K562 (cell line): ENCODE measurements around the gene PTCHD4. TPM values are rescaled to one million over a fixed set of nuclear protein-coding genes. Genes with fewer than 3 reads are reported as not detected.

Experiments
- ATAC-seq: fragments of 200-7000 bp; cut with Tn5 transposase; 3 replicates; pipeline ENCODE4 v1.9.1; 2020; ENCODE audit warnings: moderate library complexity
- BruUV-seq: library from RNA; stranded (reverse); fragments of 400-500 nt; replicated peaks from 2 replicates; lab custom pipeline; 2021; lab: Mats Ljungman, UMichigan
- CTCF ChIA-PET: fragments of 300-600 bp; formaldehyde crosslinking; extraction: SDS; loops from one replicate; lab custom pipeline; 2021; ENCODE audit warnings: low intra/inter-chr PET ratio; lab: Yijun Ruan, JAX
- POLR2A ChIA-PET: fragments of 300-600, 350-650 bp; sonication (Branson Sonifier 250); formaldehyde crosslinking; extraction: SDS; loops from one replicate; lab custom pipeline; 2021; ENCODE audit warnings: antibody characterized with exemption, inconsistent platforms; lab: Yijun Ruan, JAX
- DNase-seq, 4 experiments: peaks; one replicate each; pipeline versions ENCODE4 v3.0.0 to v3.0.0-alpha.2; 2011 to 2018; ENCODE audit warnings: low spot score in 3 of 4, mixed read lengths in 3 of 4; ENCODE audit errors: extremely low read depth in 1 of 4
- FAIRE-seq: peaks from 2 replicates; lab custom pipeline; 2011; peaks lifted over from hg19 to GRCh38; lab: Jason Lieb, UNC
- H2AFZ ChIP-seq: 2 replicates; pipeline ENCODE4 v1.6.0; 2011; ENCODE audit warnings: low read depth, low read length, control low read depth, inconsistent platforms
- H3K27ac ChIP-seq: fragments of 200-600 bp; 3 replicates; pipeline ENCODE4 v1.8.0; 2011; ENCODE audit warnings: low read depth, mild to moderate bottlenecking, control low read depth, inconsistent platforms, low read length, moderate library complexity, mixed read lengths; ENCODE audit errors: extremely low read depth
- H3K27me3 ChIP-seq, 2 experiments: fragments of 300-600 bp in 1 of 2; 2 replicates in 1 of 2; 3 replicates in 1 of 2; pipeline versions ENCODE4 v1.6.0 to v1.8.0; 2011; ENCODE audit warnings: inconsistent platforms in 2 of 2, low read length in 2 of 2, mild to moderate bottlenecking in 1 of 2, mixed read lengths in 1 of 2, moderate library complexity in 1 of 2; ENCODE audit not compliant: control insufficient read depth in 2 of 2, insufficient read depth in 2 of 2
- H3K36me3 ChIP-seq: fragments of 300-600 bp; 3 replicates; pipeline ENCODE4 v1.8.0; 2011; ENCODE audit warnings: mild to moderate bottlenecking, low read length, inconsistent platforms; ENCODE audit not compliant: control insufficient read depth, insufficient read depth
- H3K4me1 ChIP-seq, 2 experiments: fragments of 200-600 bp in 1 of 2; replicated peaks in 1 of 2; 2 replicates in 1 of 2; 3 replicates in 1 of 2; pipeline versions ENCODE4 v1.5.1 to v1.8.0; 2011; ENCODE audit warnings: inconsistent platforms in 2 of 2, low read length in 2 of 2, mild to moderate bottlenecking in 1 of 2, mixed read lengths in 1 of 2, moderate library complexity in 1 of 2; ENCODE audit not compliant: control insufficient read depth in 2 of 2, insufficient read depth in 2 of 2
- H3K4me2 ChIP-seq: 2 replicates; pipeline ENCODE4 v1.6.1; 2011; ENCODE audit warnings: low read length, control low read depth, inconsistent platforms, mixed read lengths; ENCODE audit not compliant: insufficient read depth
- H3K4me3 ChIP-seq: fragments of 200-600 bp; sonication (generic), shearing (Covaris generic); 2 replicates; pipeline ENCODE4 v1.5.1; 2016; ENCODE audit warnings: control low read depth, inconsistent platforms
- H3K79me2 ChIP-seq: fragments of 200-600 bp; 3 replicates; pipeline ENCODE4 v1.8.0; 2011; ENCODE audit warnings: low read length, inconsistent platforms; ENCODE audit not compliant: control insufficient read depth, insufficient read depth
- H3K9ac ChIP-seq, 2 experiments: 2 replicates each; pipeline versions ENCODE4 v1.6.0 to v1.6.1; 2011; ENCODE audit warnings: low read depth in 2 of 2, low read length in 2 of 2, control low read depth in 1 of 2, inconsistent platforms in 1 of 2, mild to moderate bottlenecking in 1 of 2, mixed read lengths in 1 of 2; ENCODE audit not compliant: insufficient read depth in 1 of 2
- H3K9me1 ChIP-seq: one replicate; pipeline ENCODE4 v1.6.0; 2011; ENCODE audit warnings: inconsistent platforms, mild to moderate bottlenecking, low read length, moderate library complexity; ENCODE audit not compliant: control insufficient read depth, insufficient read depth
- H3K9me3 ChIP-seq: replicated peaks from 2 replicates; pipeline ENCODE4 v1.5.1; 2011; ENCODE audit warnings: low read depth, low read length, inconsistent platforms; ENCODE audit not compliant: control insufficient read depth, insufficient read depth
- H4K20me1 ChIP-seq: replicated peaks from 2 replicates; pipeline ENCODE4 v1.6.1; 2011; ENCODE audit warnings: low read length, inconsistent platforms, mixed read lengths; ENCODE audit not compliant: control insufficient read depth, insufficient read depth
- DIDO1 ChIP-seq: fragments of 450-650 bp; IDR thresholded peaks from 2 replicates; pipeline ENCODE4 v1.6.1; 2016; ENCODE audit warnings: low read depth, missing biosample characterization, missing genetic modification characterization
- EGR1 ChIP-seq: fragments of 450-650 bp; conservative IDR thresholded peaks from 2 replicates; pipeline ENCODE4 v1.6.1; 2017; ENCODE audit warnings: mild to moderate bottlenecking
- FOXK1 ChIP-seq: sonication (generic); formaldehyde crosslinking; IDR thresholded peaks from 2 replicates; pipeline ENCODE4 v1.8.0; 2022; ENCODE audit warnings: missing genetic modification reagents, mild to moderate bottlenecking, borderline replicate concordance
- HCFC1 ChIP-seq: IDR thresholded peaks from 2 replicates; pipeline ENCODE4 v1.6.1; 2012; ENCODE audit warnings: low read depth, low read length, improper control_type of control experiment
- KLF10 ChIP-seq: fragments of 250-450 bp; sonication (Bioruptor Pico); IDR thresholded peaks from 2 replicates; pipeline ENCODE4 v1.6.1; 2021; ENCODE audit warnings: matching md5 sums
- LARP7 ChIP-seq: fragments of 450-650 bp; IDR thresholded peaks from 2 replicates; pipeline ENCODE4 v1.6.1; 2016
- MTA3 ChIP-seq: fragments of 450-650 bp; formaldehyde crosslinking; IDR thresholded peaks from 2 replicates; pipeline ENCODE4 v1.6.1; 2017; ENCODE audit warnings: mild to moderate bottlenecking, borderline replicate concordance
- NCOA2 ChIP-seq, 2 experiments: fragments of 450-650 bp; IDR thresholded peaks; 2 replicates each; pipeline ENCODE4 v1.6.1; 2018; ENCODE audit warnings: mild to moderate bottlenecking in 2 of 2, moderate library complexity in 1 of 2; ENCODE audit not compliant: partially characterized antibody in 2 of 2
- NFRKB ChIP-seq: fragments of 450-650 bp; IDR thresholded peaks from 2 replicates; pipeline ENCODE4 v1.6.1; 2016; ENCODE audit warnings: low read depth
- POLR2G ChIP-seq: fragments of 200-400 bp; formaldehyde crosslinking; IDR thresholded peaks from 2 replicates; pipeline ENCODE4 v1.6.1; 2017; ENCODE audit warnings: low read depth, mild to moderate bottlenecking, antibody characterized with exemption, low read length, moderate library complexity
- RFX1 ChIP-seq: fragments of 450-650 bp; IDR thresholded peaks from 2 replicates; pipeline ENCODE4 v1.6.1; 2016; ENCODE audit warnings: mild to moderate bottlenecking, moderate library complexity
- TCF7 ChIP-seq: sonication (generic); IDR thresholded peaks from 2 replicates; pipeline ENCODE4 v1.6.1; 2016; ENCODE audit warnings: antibody characterized with exemption, borderline replicate concordance
- ZNF830 ChIP-seq: fragments of 250-450 bp; sonication (Bioruptor Pico); IDR thresholded peaks from 2 replicates; pipeline ENCODE4 v1.5.0; 2021; ENCODE audit warnings: mild to moderate bottlenecking
- WGBS: fragments of 100-300 bp; shearing (Covaris generic); methylation state at CpG from one replicate; pipeline ENCODE4 v1.1.6; 2016; ENCODE audit warnings: low coverage, mixed read lengths; ENCODE audit not compliant: insufficient coverage; ENCODE audit errors: missing lambda C conversion rate; 5-methylcytosine and 5-hydroxymethylcytosine counted together
- in situ Hi-C: fragments of 300-500 bp; cut with MboI; formaldehyde crosslinking; loops from 4 replicates; pipeline ENCODE4 v1.15.0; 2018; ENCODE audit warnings: inconsistent platforms, mixed read lengths
- intact Hi-C: fragments of 100-400 bp; cut with micrococcal nuclease; formaldehyde crosslinking; loops from 2 replicates; pipeline ENCODE4 v1.14.2; 2022
- polyA plus RNA-seq, 8 experiments: library from polyadenylated mRNA; depleted of rRNA in 4 of 8; stranded (reverse) in 5 of 8; unstranded in 3 of 8; fragments of >200 nt; fragmentation: Nextera tagmentation in 2 of 8; fragmentation: Illumina TruSeq in 1 of 8; extraction: Ambion mirVana in 2 of 8; extraction: Trizol in 1 of 8; gene quantifications; 2 replicates each; pipeline versions ENCODE4 v1.2.1 to v1.2.3, GENCODE V29; 2011 to 2014; ENCODE audit warnings: inconsistent platforms in 1 of 8, missing spikeins in 1 of 8
- total RNA-seq, 7 experiments: library from RNA; depleted of rRNA in 6 of 7; stranded (reverse); fragments of >200 nt in 6 of 7; fragmentation: Illumina TruSeq in 2 of 7; extraction: Trizol in 2 of 7; gene quantifications; 2 replicates each; pipeline versions ENCODE4 v1.2.1 to v1.2.3, GENCODE V29; 2011 to 2021; ENCODE audit warnings: low replicate concordance in 1 of 7
- TF ChIP-seq, protein P1 (sequence below): fragments of 200-400 bp; formaldehyde crosslinking; IDR thresholded peaks from 2 replicates; pipeline ENCODE4 v1.6.1; 2017; ENCODE audit warnings: mild to moderate bottlenecking, low read depth, low read length, moderate library complexity
- TF ChIP-seq, protein P2 (sequence below): fragments of 250-450 bp; sonication (Bioruptor Pico); IDR thresholded peaks from 2 replicates; pipeline ENCODE4 v1.4.0; 2020; ENCODE audit warnings: borderline replicate concordance
- TF ChIP-seq, protein P3 (sequence below): IDR thresholded peaks from 2 replicates; pipeline ENCODE4 v1.6.1; 2011; ENCODE audit warnings: borderline replicate concordance, low read depth, mild to moderate bottlenecking, moderate library complexity, low read length; ENCODE audit not compliant: insufficient read depth, poor library complexity, severe bottlenecking

Gene PTCHD4
- total and polyA plus RNA-seq, 9 of the 15 experiments (the other 6 are each of a cell fraction or from before 2014, with no cell fraction given), result not detected

DNA sequence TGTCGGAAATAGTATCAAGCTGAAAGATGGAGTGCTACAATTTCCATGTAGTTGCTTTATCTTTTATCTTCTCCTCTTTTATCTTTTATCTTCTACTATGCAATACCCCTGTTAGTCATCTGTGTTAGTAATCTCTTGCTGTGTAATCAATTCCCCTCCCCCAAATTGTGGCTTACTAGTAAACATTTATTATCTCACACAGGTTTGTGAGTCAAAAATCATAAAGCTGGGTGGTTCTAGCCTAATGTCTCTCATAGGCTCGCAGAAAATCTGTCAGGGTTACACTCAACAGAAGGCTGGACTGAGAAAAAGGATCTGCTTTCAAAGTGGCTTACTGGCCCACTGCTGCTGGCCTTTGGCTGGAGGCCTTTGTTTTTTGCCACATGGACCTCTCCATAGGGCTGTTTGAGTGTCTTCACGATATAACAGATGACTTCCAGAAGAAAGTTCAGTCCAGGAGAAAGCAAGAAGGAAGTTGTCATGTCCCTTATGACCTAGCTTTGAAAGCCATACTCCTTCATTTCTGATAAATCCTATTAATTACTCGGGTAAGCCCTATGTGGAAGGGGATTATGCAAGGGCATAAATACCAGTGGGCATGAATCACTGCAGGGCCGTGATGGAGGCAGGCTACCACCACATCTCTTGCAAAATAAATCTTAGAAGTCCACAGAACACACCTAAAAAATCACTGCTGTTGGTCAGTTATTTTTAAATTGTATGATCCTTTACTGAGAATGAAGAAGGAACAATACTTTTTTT lies 24.5 kb upstream of the PTCHD4 start:
- POLR2A ChIA-PET, result no interaction called here
- Histone ChIP-seq H3K9me3 (no peaks in the 10 kb centered on the region), H3K36me3 (no peaks in the 10 kb centered on the region), H3K4me3 (no peak overlapping the region)
- TF ChIP-seq LARP7, result no peak
- TF ChIP-seq ZNF830 (CRISPR knock-in tag), result no peak
- TF ChIP-seq KLF10, result no peak
- no peak for TF ChIP-seq NCOA2 (IDR thresholded peaks at IDR 0.05; ENCODE audit: partially characterized antibody in 2 of 2)
- no peak for TF ChIP-seq FOXK1 (CRISPR knock-in tag)
- no peak for TF ChIP-seq NFRKB
- TF ChIP-seq DIDO1 (tag), result no peak
- TF ChIP-seq RFX1, result no peak
- no peak for TF ChIP-seq EGR1
- TF ChIP-seq, protein P1, sequence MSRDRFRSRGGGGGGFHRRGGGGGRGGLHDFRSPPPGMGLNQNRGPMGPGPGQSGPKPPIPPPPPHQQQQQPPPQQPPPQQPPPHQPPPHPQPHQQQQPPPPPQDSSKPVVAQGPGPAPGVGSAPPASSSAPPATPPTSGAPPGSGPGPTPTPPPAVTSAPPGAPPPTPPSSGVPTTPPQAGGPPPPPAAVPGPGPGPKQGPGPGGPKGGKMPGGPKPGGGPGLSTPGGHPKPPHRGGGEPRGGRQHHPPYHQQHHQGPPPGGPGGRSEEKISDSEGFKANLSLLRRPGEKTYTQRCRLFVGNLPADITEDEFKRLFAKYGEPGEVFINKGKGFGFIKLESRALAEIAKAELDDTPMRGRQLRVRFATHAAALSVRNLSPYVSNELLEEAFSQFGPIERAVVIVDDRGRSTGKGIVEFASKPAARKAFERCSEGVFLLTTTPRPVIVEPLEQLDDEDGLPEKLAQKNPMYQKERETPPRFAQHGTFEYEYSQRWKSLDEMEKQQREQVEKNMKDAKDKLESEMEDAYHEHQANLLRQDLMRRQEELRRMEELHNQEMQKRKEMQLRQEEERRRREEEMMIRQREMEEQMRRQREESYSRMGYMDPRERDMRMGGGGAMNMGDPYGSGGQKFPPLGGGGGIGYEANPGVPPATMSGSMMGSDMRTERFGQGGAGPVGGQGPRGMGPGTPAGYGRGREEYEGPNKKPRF, result no peak
- no peak for TF ChIP-seq TCF7
- TF ChIP-seq MTA3, result no peak
- TF ChIP-seq HCFC1, result no peak
- TF ChIP-seq, protein P2, sequence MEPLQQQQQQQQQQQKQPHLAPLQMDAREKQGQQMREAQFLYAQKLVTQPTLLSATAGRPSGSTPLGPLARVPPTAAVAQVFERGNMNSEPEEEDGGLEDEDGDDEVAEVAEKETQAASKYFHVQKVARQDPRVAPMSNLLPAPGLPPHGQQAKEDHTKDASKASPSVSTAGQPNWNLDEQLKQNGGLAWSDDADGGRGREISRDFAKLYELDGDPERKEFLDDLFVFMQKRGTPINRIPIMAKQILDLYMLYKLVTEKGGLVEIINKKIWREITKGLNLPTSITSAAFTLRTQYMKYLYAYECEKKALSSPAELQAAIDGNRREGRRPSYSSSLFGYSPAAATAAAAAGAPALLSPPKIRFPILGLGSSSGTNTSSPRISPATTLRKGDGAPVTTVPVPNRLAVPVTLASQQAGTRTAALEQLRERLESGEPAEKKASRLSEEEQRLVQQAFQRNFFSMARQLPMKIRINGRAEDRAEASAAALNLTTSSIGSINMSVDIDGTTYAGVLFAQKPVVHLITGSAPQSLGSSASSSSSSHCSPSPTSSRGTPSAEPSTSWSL (CRISPR knock-in tag), result no peak
- TF ChIP-seq, protein P3, sequence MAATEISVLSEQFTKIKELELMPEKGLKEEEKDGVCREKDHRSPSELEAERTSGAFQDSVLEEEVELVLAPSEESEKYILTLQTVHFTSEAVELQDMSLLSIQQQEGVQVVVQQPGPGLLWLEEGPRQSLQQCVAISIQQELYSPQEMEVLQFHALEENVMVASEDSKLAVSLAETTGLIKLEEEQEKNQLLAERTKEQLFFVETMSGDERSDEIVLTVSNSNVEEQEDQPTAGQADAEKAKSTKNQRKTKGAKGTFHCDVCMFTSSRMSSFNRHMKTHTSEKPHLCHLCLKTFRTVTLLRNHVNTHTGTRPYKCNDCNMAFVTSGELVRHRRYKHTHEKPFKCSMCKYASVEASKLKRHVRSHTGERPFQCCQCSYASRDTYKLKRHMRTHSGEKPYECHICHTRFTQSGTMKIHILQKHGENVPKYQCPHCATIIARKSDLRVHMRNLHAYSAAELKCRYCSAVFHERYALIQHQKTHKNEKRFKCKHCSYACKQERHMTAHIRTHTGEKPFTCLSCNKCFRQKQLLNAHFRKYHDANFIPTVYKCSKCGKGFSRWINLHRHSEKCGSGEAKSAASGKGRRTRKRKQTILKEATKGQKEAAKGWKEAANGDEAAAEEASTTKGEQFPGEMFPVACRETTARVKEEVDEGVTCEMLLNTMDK, result no peak
- no peak for TF ChIP-seq POLR2G
- TF ChIP-seq, all 486 proteins: peak for 0
- DNase-seq, result no peak
- Histone ChIP-seq H2AFZ (no peak overlapping the region), H3K27me3 (no peaks in the 10 kb centered on the region), H3K4me2 (no peak overlapping the region), H3K9ac (no peak overlapping the region), H3K9me1 (no peaks in the 10 kb centered on the region), H3K4me1 (no peaks in the 10 kb centered on the region), H3K27ac (no peak overlapping the region), H4K20me1 (no peaks in the 10 kb centered on the region), H3K79me2 (no peaks in the 10 kb centered on the region)
- CTCF ChIA-PET, result no interaction called here
- no TSS peak for BruUV-seq
- 0% methylated on average over 5 of the region's 5 CpGs for WGBS
- no peak for ATAC-seq
- no peak for FAIRE-seq
- intact Hi-C loops, result no loop called here
- in situ Hi-C loops, result no loop called here
